ENCODE results near the gene SMOC2. TPM values are rescaled to one million over a fixed set of nuclear protein-coding genes. Genes with fewer than 3 reads are reported as not detected.

SMOC2 gene
- polyA plus RNA-seq, 2 of the 4 experiments (the other 2 are of a cell fraction): not detected

DNA sequence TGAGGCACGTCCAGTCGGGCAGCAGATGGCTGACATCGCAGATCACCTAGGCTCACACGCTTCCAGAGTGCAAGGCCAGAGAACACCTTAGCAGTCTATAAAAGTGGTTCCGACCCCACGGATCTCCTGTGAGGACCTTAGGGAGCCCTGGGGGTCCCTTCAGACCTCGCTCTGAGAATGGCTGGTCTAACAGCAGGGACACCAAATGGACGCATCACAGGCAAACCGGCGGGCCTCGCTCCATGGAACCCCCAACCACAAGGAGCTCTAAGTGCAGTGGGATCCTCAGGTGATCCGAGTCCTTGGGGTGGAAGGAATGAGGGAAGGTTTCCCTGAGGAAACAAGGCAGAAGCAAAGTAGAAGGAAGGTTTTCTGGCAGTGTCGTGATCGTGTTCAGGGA lies 135.4 kb downstream of the SMOC2 start:
- Histone ChIP-seq H3K4me3 (no peak overlapping the region), H3K4me1 (no peaks in the 10 kb centered on the region)
- no peak for DNase-seq (ENCODE audit: low read depth in 1 of 2, low spot score in 1 of 2)

DNA sequence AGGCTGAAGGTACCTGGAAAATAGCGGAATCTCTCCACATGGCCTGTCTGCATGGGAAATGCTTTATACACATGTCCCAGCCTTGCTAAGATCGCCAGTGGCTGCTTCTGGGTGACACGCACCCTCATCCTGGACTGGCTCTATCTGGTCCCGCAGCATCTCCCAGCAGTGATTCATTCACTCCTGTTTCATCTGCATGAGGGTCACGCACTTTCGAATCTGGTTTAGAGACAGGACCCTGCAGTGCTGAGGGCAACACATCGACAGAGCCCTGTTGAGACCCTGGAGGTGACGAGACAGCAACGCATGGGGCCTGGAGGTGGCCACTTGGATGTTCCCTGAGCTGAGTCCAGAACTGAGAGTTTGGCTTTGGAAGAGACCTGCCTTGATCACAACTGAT lies 136.5 kb downstream of the SMOC2 start:
- no peak overlapping the region for H3K4me3 ChIP-seq
- H3K9me3 ChIP-seq: no peaks in the 10 kb centered on the region
- ChIA-PET CTCF (no interaction called here), POLR2A (no interaction called here)
- TF ChIP-seq EP300 (IDR thresholded peaks at IDR 0.05): no peak
- TF ChIP-seq, protein P1, sequence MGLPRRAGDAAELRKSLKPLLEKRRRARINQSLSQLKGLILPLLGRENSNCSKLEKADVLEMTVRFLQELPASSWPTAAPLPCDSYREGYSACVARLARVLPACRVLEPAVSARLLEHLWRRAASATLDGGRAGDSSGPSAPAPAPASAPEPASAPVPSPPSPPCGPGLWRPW (IDR thresholded peaks at IDR 0.05): no peak
- TF ChIP-seq EHF (CRISPR knock-in tag; IDR thresholded peaks at IDR 0.05): no peak
- TF ChIP-seq BCL3 (IDR thresholded peaks at IDR 0.05): no peak
- TF ChIP-seq CHD4 (IDR thresholded peaks at IDR 0.05; ENCODE audit: borderline replicate concordance): no peak
- no peak for TF ChIP-seq RFX5 (IDR thresholded peaks at IDR 0.05)
- TF ChIP-seq POLR2A (IDR thresholded peaks at IDR 0.05; ENCODE audit: low read length): no peak
- no peak for TF ChIP-seq HOXA7 (CRISPR knock-in tag; IDR thresholded peaks at IDR 0.05)
- no peak for TF ChIP-seq TFCP2L1 (CRISPR knock-in tag; IDR thresholded peaks at IDR 0.05)
- TF ChIP-seq FOXS1 (CRISPR knock-in tag; IDR thresholded peaks at IDR 0.05): no peak
- TF ChIP-seq MAX (IDR thresholded peaks at IDR 0.05): no peak
- no peak for TF ChIP-seq RAD21 (conservative IDR thresholded peaks at IDR 0.05 in 1 of 2, IDR thresholded peaks at IDR 0.05 in 1 of 2)
- no peak for TF ChIP-seq HMGXB4 (CRISPR knock-in tag; IDR thresholded peaks at IDR 0.05; ENCODE audit: borderline replicate concordance)
- no peak for TF ChIP-seq MYC (IDR thresholded peaks at IDR 0.05; ENCODE audit: borderline replicate concordance, low read length)
- TF ChIP-seq KDM1A (IDR thresholded peaks at IDR 0.05; ENCODE audit: low read depth): no peak
- TF ChIP-seq, protein P2, sequence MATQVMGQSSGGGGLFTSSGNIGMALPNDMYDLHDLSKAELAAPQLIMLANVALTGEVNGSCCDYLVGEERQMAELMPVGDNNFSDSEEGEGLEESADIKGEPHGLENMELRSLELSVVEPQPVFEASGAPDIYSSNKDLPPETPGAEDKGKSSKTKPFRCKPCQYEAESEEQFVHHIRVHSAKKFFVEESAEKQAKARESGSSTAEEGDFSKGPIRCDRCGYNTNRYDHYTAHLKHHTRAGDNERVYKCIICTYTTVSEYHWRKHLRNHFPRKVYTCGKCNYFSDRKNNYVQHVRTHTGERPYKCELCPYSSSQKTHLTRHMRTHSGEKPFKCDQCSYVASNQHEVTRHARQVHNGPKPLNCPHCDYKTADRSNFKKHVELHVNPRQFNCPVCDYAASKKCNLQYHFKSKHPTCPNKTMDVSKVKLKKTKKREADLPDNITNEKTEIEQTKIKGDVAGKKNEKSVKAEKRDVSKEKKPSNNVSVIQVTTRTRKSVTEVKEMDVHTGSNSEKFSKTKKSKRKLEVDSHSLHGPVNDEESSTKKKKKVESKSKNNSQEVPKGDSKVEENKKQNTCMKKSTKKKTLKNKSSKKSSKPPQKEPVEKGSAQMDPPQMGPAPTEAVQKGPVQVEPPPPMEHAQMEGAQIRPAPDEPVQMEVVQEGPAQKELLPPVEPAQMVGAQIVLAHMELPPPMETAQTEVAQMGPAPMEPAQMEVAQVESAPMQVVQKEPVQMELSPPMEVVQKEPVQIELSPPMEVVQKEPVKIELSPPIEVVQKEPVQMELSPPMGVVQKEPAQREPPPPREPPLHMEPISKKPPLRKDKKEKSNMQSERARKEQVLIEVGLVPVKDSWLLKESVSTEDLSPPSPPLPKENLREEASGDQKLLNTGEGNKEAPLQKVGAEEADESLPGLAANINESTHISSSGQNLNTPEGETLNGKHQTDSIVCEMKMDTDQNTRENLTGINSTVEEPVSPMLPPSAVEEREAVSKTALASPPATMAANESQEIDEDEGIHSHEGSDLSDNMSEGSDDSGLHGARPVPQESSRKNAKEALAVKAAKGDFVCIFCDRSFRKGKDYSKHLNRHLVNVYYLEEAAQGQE (IDR thresholded peaks at IDR 0.05): no peak
- no peak for TF ChIP-seq BHLHE40 (IDR thresholded peaks at IDR 0.05; ENCODE audit: low read depth, low read length)
- TF ChIP-seq ZNF302 (CRISPR knock-in tag; IDR thresholded peaks at IDR 0.05): no peak
- H3K4me2 ChIP-seq: no peak overlapping the region
- DNase-seq (ENCODE audit: low read depth in 1 of 2, low spot score in 1 of 2) (no peak), ATAC-seq (no peak), FAIRE-seq (no peak)
- WGBS (ENCODE audit: missing lambda C conversion rate): 27% methylated on average over 8 of the region's 9 CpGs
- no peaks in the 10 kb centered on the region for H3K4me1 ChIP-seq
- no peak overlapping the region for H3K27ac ChIP-seq

More for the DNA sequence above, 135.4 kb downstream of the SMOC2 start:
- no peak overlapping the region for H3K27ac ChIP-seq
- TF ChIP-seq RFX5 (IDR thresholded peaks at IDR 0.05) (no peak), KDM5A (IDR thresholded peaks at IDR 0.05) (no peak), TFCP2L1 (CRISPR knock-in tag; IDR thresholded peaks at IDR 0.05) (no peak), SREBF2 (IDR thresholded peaks at IDR 0.05) (no peak)
- ChIA-PET POLR2A (no interaction called here), CTCF (no interaction called here)
- no peak for FAIRE-seq
- ATAC-seq: no peak
- H3K4me2 ChIP-seq: no peak overlapping the region
- H3K9me3 ChIP-seq: no peaks in the 10 kb centered on the region
- 63% methylated on average over 8 of the region's 14 CpGs for WGBS (ENCODE audit: missing lambda C conversion rate)

All from A549 (cell line).